ENCODE measurements around the gene OR5H6.
"Not testable (repeated sequence)": the region's sequence is repeated elsewhere in the genome, so short reads cannot be mapped to it uniquely, and the experiment has no call there.

OR5H6 gene

GRCh38 chr3:98263944-98264343 is at the start of gene OR5H6:
TSS of gene OR5H6 (plus strand) at chr3:98264244. CDS start at chr3:98264333, 89 bp downstream.
- no peak for DNase-seq

- no peak for DNase-seq
Observed at GRCh38 chr3:98215051-98215450, 49.0 kb upstream of the OR5H6 start.

- no peak for DNase-seq
Observed at GRCh38 chr3:98223907-98224672, 40.0 kb upstream of the OR5H6 start.

- DNase-seq, result peak; percentile 25
Observed at GRCh38 chr3:98232489-98232888, 31.6 kb upstream of the OR5H6 start.

DNA sequence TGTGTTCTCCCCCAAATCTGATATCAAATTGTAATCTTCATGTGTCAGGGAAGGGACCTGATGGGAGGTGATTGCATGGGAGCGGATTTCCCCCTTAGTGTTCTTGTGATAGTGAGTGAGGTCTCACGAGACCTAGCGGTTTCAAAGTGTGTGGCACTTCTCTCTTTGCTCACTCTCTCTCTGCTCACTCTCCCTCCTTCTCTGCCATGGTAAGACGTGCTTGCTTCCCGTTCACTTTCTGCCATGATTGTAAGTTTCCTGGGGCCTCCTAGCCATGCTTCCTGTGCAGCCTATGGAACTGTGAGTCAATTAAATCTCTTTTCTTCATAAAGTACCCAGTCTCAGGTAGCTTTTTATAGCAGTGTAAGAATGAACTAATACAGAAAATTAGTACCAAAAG is 30.6 kb upstream of the OR5H6 start:
- peak; percentile 8 for DNase-seq

GRCh38 chr3:98240131-98240530 is 23.9 kb upstream of the OR5H6 start:
- peak; percentile 9 for DNase-seq

- no peak for DNase-seq
Observed at GRCh38 chr3:98242155-98242554, 21.9 kb upstream of the OR5H6 start.

DNA sequence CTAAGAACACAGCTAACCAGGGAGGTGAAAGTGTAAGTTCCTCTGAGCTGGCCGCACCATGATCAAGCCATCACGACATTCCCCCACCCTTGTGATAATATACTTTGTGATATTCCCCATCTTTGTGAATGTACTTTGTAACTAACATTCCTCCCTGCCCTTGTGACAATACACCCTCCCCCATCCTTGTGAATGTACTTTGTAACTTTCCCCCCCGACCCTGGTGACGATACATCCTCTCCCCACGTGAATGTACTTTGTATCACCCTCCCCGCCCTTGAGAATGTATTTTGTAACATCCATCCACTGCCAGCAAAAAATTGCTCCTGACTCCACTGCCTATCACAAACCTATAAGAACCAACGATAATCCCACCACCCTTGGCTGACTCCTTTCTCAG is 20.2 kb upstream of the OR5H6 start:
- DNase-seq, result no peak

GRCh38 chr3:98246142-98246541 is 17.9 kb upstream of the OR5H6 start:
- DNase-seq, result no peak

- not testable (repeated sequence) for DNase-seq
Observed at GRCh38 chr3:98256026-98256425, 8.0 kb upstream of the OR5H6 start.

GRCh38 chr3:98259707-98260106 is 4.3 kb upstream of the OR5H6 start:
- DNase-seq, result peak; percentile 26

DNA sequence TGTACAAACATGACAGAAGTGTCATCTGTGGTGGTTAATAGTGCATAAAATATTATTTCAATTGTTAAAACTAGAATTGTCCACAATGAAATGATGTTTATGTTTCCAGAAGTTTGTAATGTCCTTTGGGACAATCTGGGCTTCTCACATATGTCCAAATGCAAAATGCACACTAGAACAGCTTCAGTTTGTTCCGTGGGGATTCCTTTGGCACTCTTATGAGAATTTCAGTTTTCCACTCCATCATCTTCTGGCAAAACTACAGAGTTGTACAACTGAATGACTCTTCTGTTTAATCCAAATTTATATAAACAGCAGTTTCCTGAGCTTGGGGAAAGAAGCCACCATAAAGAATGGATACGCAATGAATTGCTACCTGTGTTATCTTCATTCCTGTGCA is 2.0 kb upstream of the OR5H6 start:
- no peak for DNase-seq

DNA sequence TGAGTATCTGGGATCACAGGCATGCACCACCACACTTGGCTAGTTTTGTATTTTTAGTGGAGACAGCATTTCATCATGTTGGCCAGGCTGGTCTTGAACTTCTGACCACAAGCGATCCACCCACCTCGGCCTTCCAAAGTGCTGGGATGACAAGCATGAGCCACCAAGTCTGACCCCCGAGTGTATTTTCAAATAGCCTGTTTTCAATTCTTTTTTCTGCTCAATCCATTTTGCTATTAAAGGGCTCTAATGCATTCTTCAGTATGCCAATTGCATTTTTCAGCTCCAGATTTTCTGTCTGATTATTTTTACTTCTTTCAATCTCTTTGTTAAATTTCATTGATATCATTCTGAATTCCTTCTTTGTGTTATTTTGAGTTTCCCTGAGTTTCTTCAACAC is 5.8 kb downstream of the OR5H6 start:
- DNase-seq, result no peak

DNA sequence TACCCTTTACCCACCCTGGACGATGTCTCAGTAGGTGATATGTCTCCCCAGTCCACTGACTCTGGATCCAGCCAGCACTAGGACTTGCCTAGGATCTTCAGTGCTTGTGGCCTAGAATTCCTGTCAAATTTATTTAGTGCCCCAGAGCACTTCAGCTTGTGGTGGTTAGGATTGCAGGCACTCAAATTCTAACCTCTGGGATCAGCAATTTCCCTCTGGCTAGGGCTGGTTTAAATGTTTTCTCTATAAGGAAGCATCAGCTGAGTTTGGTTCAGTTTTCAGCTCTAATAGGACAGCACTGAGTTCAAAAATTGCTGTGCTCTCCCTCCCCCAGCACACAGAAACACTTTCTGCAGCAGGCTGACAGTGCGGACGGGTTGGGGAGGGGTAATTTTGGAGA is 8.1 kb downstream of the OR5H6 start:
- no peak for DNase-seq

- DNase-seq, result no peak
Observed at GRCh38 chr3:98274914-98275313, 10.9 kb downstream of the OR5H6 start.

GRCh38 chr3:98282205-98282604 is 18.2 kb downstream of the OR5H6 start, which contains the start of gene OR5H2:
TSS of gene OR5H2 (plus strand) at chr3:98282505. CDS start at chr3:98282903, 398 bp downstream.
- DNase-seq, result no peak

DNA sequence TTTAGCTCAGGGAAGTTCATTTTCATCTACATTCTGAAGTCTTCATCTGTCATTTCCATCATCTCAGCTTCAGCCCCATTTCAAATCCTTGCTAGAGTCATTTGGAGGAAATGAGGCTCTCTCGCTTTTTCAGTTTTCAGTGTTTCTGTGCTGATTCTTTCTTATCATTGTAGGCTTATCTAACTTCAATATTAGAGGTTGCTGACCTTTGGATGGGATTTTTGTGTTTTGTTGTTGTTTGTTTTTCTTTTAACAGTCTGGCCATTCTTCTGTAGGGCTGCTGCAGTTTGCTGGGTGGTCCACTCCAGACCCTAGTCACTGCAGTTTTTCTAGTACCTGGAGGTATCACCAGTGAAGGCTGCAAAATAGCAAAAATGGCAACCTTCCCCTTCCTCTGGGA is 26.9 kb downstream of the OR5H6 start:
- DNase-seq, result no peak

- DNase-seq, result no peak
Observed at GRCh38 chr3:98291332-98291957, 27.4 kb downstream of the OR5H6 start.

Data from hematopoietic multipotent progenitor cell treated with erythropoietin and hydrocortisone succinate and interleukin-3 and kit ligand, for 4 days (in vitro differentiated cells).